IPS DF 6.9 (cell line): ENCODE results near the gene DHX29.
A peak's percentile ranks its signal among the peaks of the same experiment; 100 is the strongest.

Source experiments
- DNase-seq: peaks from one replicate; pipeline ENCODE4 v3.0.0-alpha.2; 2013; ENCODE audit warnings: low read depth, low spot score
- H3K27ac ChIP-seq: one replicate; pipeline ENCODE4 v1.5.1; 2013; ENCODE audit warnings: low read length, control low read depth
- H3K27me3 ChIP-seq: 2 replicates; pipeline ENCODE4 v1.6.1; 2013; ENCODE audit warnings: mild to moderate bottlenecking, low read length; ENCODE audit not compliant: control insufficient read depth, insufficient read depth
- H3K36me3 ChIP-seq: 2 replicates; pipeline ENCODE4 v1.6.1; 2013; ENCODE audit warnings: low read length; ENCODE audit not compliant: control insufficient read depth, insufficient read depth
- H3K4me1 ChIP-seq: 2 replicates; pipeline ENCODE4 v1.6.1; 2013; ENCODE audit warnings: low read length; ENCODE audit not compliant: control insufficient read depth, insufficient read depth
- H3K4me3 ChIP-seq: 2 replicates; pipeline ENCODE4 v1.5.1; 2013; ENCODE audit warnings: mild to moderate bottlenecking, low read length
- H3K9me3 ChIP-seq: 2 replicates; pipeline ENCODE4 v1.6.1; 2013; ENCODE audit warnings: low read length, inconsistent platforms; ENCODE audit not compliant: control insufficient read depth, insufficient read depth
- WGBS: extraction: QIAGEN DNeasy Blood & Tissue Kit; methylation state at CpG from one replicate; pipeline ENCODE4 v1.1.7; 2013; ENCODE audit warnings: mixed read lengths, missing lambda C conversion rate; ENCODE audit not compliant: insufficient read length, insufficient coverage; 5-methylcytosine and 5-hydroxymethylcytosine counted together

Gene DHX29, protein sequence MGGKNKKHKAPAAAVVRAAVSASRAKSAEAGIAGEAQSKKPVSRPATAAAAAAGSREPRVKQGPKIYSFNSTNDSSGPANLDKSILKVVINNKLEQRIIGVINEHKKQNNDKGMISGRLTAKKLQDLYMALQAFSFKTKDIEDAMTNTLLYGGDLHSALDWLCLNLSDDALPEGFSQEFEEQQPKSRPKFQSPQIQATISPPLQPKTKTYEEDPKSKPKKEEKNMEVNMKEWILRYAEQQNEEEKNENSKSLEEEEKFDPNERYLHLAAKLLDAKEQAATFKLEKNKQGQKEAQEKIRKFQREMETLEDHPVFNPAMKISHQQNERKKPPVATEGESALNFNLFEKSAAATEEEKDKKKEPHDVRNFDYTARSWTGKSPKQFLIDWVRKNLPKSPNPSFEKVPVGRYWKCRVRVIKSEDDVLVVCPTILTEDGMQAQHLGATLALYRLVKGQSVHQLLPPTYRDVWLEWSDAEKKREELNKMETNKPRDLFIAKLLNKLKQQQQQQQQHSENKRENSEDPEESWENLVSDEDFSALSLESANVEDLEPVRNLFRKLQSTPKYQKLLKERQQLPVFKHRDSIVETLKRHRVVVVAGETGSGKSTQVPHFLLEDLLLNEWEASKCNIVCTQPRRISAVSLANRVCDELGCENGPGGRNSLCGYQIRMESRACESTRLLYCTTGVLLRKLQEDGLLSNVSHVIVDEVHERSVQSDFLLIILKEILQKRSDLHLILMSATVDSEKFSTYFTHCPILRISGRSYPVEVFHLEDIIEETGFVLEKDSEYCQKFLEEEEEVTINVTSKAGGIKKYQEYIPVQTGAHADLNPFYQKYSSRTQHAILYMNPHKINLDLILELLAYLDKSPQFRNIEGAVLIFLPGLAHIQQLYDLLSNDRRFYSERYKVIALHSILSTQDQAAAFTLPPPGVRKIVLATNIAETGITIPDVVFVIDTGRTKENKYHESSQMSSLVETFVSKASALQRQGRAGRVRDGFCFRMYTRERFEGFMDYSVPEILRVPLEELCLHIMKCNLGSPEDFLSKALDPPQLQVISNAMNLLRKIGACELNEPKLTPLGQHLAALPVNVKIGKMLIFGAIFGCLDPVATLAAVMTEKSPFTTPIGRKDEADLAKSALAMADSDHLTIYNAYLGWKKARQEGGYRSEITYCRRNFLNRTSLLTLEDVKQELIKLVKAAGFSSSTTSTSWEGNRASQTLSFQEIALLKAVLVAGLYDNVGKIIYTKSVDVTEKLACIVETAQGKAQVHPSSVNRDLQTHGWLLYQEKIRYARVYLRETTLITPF (N-terminal part only)

DNA sequence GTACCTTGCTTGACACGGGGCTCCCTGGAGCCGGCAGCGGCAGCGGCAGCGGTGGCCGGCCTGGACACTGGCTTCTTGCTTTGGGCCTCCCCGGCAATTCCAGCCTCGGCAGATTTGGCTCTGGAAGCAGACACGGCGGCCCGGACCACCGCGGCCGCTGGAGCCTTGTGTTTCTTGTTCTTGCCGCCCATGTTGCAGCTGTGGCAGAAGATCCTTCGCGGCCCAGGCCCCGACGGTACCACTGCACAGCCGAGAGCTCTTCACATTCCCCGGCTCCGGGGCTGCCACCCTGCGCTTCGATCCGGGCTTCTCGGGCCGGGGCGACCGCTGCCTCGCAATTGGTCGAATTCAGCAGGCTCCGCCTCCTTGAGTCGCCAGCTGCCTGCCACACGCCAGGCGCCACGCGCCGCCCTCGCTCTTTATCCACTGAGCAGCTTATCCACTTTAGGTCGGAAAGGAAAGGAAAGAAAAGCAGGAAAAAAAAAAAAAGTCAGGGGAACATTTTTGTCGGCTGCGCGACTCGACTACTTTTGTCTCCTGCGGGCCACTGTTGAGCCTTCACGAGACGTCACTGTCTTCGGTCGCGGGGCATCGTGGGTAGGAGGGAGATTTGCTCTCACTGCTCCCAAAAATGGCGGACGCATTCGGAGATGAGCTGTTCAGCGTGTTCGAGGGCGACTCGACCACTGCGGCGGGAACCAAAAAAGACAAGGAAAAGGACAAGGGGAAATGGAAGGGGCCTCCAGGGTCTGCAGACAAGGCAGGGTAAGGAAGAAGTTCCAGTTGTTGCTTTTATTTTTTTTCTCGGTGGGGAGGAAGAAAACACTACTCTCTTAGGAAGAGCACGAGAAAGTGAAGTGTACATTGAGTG lies at the start of gene DHX29, which contains the start of gene MTREX:
Gene DHX29, minus strand, starts transcription at position 312 of the 871 bp plus-strand sequence. Its CDS starts 121 bp downstream, at position 191.
Gene MTREX, plus strand, starts transcription at position 607 of the 871 bp plus-strand sequence. Its CDS starts 25 bp downstream, at position 632.
- no CpG with 5 or more reads among the region's 62 CpGs for WGBS
- no peaks in the 10 kb centered on the region for H3K4me1 ChIP-seq
- H3K27ac ChIP-seq = no peak within 1 kb of the TSS
- peak within 1 kb of the TSS; percentile 98 for H3K4me3 ChIP-seq
- DNase-seq = peak; percentile 73
- no peaks in the 10 kb centered on the region for H3K9me3 ChIP-seq
- no peaks in the 10 kb centered on the region; the same call in 1 of the 2 replicates for H3K27me3 ChIP-seq
- no peaks in the 10 kb centered on the region; the same call in 1 of the 2 replicates for H3K36me3 ChIP-seq

DNA sequence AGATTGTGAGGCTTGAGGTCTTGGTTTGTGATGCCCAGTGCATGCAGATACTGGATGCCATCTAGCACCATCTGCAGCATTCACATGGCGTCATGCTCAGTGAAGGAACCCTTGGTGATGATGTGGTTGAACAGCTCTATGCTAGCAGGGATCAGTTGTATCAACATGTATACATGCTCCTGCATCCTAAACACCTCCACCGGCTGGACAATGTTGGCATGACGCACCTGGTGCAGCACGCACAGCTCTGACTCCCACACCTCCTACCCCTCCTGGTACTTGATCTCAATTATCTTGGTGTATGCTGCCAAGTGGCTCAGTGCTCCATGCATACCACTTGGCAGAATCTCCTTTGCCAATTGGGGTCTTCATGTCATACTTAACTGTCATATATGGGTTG lies 49.4 kb upstream of the DHX29 start:
- no peak for DNase-seq
- Histone ChIP-seq H3K36me3 (peaks cover 3% of the 10 kb centered on the region; the same call in 1 of the 2 replicates), H3K9me3 (no peaks in the 10 kb centered on the region), H3K4me3 (no peak overlapping the region), H3K27me3 (no peaks in the 10 kb centered on the region), H3K4me1 (no peaks in the 10 kb centered on the region), H3K27ac (no peak overlapping the region)
- no CpG with 5 or more reads among the region's 4 CpGs for WGBS

DNA sequence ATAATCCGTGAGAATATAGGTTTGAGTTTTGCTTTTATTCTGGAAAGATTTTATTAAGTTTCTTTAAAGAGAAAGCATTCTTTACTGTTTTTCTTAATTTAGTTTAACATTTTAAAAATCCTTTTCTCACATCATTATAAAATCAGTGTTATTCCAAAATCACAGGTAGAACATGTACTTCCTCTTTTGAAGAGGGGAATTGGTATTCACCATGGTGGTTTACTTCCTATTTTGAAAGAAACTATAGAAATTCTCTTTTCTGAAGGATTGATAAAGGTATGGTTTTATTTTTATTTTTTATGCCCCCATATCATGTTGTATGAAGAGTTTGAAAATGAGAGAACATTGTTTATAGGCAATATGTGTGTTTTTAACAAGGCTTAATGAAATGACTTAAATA lies 43.3 kb upstream of the DHX29 start:
- H3K36me3 ChIP-seq = peaks cover 12% of the 10 kb centered on the region; the same call in 1 of the 2 replicates
- no CpG with 5 or more reads among the region's 1 CpG for WGBS

DNA sequence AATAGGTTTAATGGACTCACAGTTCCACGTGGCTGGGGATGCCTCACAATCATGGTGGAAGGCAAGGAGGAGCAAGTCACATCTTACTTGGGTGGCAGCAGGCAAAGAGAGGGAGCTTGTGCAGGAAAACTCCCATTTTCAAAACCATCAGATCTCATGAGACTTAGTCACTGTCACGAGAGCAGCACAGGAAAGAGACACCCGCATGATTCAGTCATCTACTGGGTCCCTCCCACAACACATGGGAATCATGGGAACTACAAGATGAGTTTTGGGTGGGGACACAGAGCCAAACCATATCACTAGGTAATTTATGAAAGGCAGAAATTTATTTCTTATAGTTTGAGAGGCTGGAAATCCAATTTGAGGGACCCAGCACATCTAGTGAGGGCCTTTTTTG lies 40.3 kb upstream of the DHX29 start:
- H3K36me3 ChIP-seq = peaks cover 17% of the 10 kb centered on the region; the same call in 1 of the 2 replicates
- WGBS = no CpG with 5 or more reads among the region's 3 CpGs
- no peak for DNase-seq
- H3K4me1 ChIP-seq = no peaks in the 10 kb centered on the region
- H3K4me3 ChIP-seq = no peak overlapping the region
- no peaks in the 10 kb centered on the region for H3K27me3 ChIP-seq
- no peaks in the 10 kb centered on the region for H3K9me3 ChIP-seq
- H3K27ac ChIP-seq = no peak overlapping the region

More for the DNA sequence above, 43.3 kb upstream of the DHX29 start:
- H3K4me3 ChIP-seq = no peak overlapping the region
- H3K27me3 ChIP-seq = no peaks in the 10 kb centered on the region
- no peaks in the 10 kb centered on the region for H3K9me3 ChIP-seq
- no peak for DNase-seq
- no peaks in the 10 kb centered on the region for H3K4me1 ChIP-seq
- H3K27ac ChIP-seq = no peak overlapping the region

DNA sequence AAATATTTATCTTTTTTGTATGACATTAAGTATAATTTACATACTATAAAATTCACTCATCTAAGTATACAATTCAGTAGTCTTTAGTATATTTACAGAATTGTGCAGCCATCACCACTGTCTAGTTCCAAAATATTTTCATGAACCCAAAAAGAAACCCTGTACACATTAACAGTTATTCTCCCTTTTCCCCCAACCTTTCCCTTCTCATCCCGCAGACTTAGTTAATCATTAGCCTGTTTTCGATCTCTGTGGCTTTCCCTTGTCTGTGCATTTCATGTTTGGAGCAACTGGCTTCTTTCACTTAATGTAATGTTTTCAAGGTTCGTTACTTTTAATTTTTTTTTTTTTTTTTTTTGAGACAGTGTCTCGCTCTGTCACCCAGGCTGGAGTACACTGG lies 37.8 kb upstream of the DHX29 start:
- peaks cover 17% of the 10 kb centered on the region; the same call in 1 of the 2 replicates for H3K36me3 ChIP-seq
- no peaks in the 10 kb centered on the region for H3K4me1 ChIP-seq
- H3K27ac ChIP-seq = no peak overlapping the region
- no CpG with 5 or more reads among the region's 4 CpGs for WGBS
- H3K27me3 ChIP-seq = no peaks in the 10 kb centered on the region
- no peaks in the 10 kb centered on the region for H3K9me3 ChIP-seq
- no peak for DNase-seq
- H3K4me3 ChIP-seq = no peak overlapping the region

DNA sequence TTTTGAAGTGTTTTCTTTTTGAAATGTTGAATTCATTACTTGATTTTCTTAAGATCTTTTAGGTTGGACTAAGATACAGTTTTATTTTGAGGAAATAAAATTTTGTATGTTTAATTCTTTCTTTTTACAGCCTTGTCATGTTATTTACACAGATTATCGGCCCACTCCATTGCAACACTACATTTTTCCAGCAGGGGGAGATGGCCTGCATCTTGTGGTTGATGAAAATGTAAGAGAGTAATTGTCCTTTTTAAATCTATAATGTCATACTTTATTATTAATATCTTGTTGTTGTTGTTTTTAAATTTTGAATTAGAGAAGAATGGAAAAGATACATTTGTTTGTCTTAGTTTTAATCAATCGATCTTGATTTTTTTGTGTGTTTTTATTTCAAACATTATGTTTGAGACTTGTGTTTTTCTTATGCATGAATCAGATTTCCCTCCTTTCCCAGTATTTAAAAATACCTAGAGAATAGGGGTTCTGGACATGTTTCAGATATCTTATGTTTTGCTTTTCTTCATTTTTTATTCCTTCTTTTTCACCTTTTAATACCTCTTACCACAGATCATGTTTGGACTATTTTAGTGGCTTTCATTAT lies 37.0 kb upstream of the DHX29 start:
- H3K4me3 ChIP-seq = no peak overlapping the region
- no peaks in the 10 kb centered on the region for H3K27me3 ChIP-seq
- H3K9me3 ChIP-seq = no peaks in the 10 kb centered on the region
- DNase-seq = peak; percentile 25
- H3K27ac ChIP-seq = no peak overlapping the region
- peaks cover 17% of the 10 kb centered on the region; the same call in 1 of the 2 replicates for H3K36me3 ChIP-seq
- no peaks in the 10 kb centered on the region for H3K4me1 ChIP-seq
- WGBS = 100% methylated on average over 1 of the region's 2 CpGs

DNA sequence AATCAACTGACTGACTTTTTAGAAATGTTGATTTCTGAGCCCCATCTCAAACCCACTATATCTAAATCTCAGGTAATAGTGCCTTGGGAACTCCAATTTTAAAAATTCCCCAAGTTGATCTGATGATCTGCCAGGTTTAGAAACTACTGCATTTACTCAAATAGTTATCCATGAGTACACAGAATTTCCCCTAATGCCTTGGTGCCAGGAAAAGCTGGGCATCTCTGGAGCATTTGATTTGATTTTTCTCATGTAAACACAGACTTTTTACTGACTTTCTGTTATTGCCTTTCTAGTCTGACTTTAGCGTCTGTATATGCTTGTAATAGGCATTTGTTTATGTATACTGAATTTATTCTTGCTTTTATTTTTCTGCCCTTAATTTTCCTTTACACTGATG lies 36.1 kb upstream of the DHX29 start:
- no peak overlapping the region for H3K27ac ChIP-seq
- H3K27me3 ChIP-seq = no peaks in the 10 kb centered on the region
- no peaks in the 10 kb centered on the region for H3K9me3 ChIP-seq
- DNase-seq = no peak
- H3K4me3 ChIP-seq = no peak overlapping the region
- WGBS = no CpG with 5 or more reads among the region's 1 CpG
- no peaks in the 10 kb centered on the region for H3K4me1 ChIP-seq
- H3K36me3 ChIP-seq = peaks cover 17% of the 10 kb centered on the region; the same call in 1 of the 2 replicates

DNA sequence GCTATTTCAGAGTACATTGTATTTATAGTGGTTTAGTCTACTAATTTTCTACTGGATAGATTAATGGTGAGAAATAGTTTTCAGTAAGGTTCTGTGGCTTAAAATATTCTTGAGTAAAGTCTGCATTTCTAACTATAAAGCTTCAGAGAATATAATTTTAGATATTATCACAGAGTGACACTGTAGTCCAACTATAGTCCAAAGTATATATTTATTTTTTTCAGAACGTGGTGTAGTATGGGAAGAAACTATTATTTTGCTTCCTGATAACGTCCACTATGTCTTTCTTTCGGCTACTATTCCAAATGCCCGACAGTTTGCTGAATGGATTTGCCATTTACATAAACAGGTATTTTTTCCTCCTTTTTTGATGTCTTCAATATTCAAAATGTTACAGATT lies 35.6 kb upstream of the DHX29 start:
- Histone ChIP-seq H3K9me3 (no peaks in the 10 kb centered on the region), H3K4me1 (no peaks in the 10 kb centered on the region), H3K27me3 (no peaks in the 10 kb centered on the region), H3K4me3 (no peak overlapping the region), H3K36me3 (peaks cover 15% of the 10 kb centered on the region; the same call in 1 of the 2 replicates), H3K27ac (no peak overlapping the region)
- no CpG with 5 or more reads among the region's 4 CpGs for WGBS
- DNase-seq = no peak

DNA sequence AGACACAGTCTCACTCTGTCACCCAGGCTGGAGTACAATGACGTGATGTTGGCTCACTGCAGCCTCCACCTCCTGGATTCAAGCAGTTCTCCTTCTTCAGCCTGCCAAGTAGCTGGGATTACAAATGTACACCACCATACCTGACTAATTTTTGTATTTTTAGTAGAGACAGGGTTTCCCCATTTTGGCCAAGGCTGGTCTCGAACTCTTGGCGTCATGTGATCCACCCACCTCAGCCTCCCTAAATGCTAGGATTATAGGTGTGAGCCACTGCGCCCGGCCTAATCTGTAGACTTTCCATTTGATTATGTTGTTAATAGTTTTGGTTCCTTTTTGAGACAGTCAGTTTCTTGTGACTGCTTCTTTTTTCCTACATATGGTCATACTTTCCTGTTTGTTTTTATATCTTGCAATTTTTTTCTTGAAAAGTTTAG lies 31.3 kb upstream of the DHX29 start:
- Histone ChIP-seq H3K4me1 (no peaks in the 10 kb centered on the region), H3K27me3 (no peaks in the 10 kb centered on the region), H3K27ac (no peak overlapping the region), H3K36me3 (no peaks in the 10 kb centered on the region), H3K9me3 (no peaks in the 10 kb centered on the region), H3K4me3 (no peak overlapping the region)
- DNase-seq = no peak
- WGBS = no CpG with 5 or more reads among the region's 5 CpGs
